CD4-positive, alpha-beta T cell treated with Interleukin-10 for 1 hour (primary cell): ENCODE measurements around the gene HMCN2.
"Not testable (repeated sequence)": the region's sequence is repeated elsewhere in the genome, so short reads cannot be mapped to it uniquely, and the experiment has no call there.

Experiments
- DNase-seq: peaks from one replicate; pipeline ENCODE4 v3.0.0-alpha.2; 2020

The HMCN2 gene

DNA sequence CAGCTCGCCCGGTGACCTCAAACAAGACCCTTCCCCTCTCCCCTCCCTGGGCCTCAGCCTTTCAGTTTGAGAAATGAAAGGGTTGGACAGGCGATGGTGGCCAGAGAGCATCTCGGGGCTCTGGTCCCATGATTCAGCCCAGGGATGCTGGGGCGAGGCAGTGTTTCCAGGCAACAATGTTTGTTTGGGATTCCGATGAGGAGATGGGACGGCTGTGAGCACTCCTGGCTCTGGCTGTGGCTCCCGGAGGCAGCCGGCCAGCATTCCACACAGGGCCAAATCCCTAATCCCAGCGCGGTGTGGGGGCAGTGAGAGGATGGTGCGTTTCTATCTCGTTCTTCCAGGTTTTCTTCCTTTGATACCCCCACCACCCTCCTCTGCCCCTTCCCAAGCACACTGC is 66.0 kb downstream of the HMCN2 start:
- no peak for DNase-seq

DNA sequence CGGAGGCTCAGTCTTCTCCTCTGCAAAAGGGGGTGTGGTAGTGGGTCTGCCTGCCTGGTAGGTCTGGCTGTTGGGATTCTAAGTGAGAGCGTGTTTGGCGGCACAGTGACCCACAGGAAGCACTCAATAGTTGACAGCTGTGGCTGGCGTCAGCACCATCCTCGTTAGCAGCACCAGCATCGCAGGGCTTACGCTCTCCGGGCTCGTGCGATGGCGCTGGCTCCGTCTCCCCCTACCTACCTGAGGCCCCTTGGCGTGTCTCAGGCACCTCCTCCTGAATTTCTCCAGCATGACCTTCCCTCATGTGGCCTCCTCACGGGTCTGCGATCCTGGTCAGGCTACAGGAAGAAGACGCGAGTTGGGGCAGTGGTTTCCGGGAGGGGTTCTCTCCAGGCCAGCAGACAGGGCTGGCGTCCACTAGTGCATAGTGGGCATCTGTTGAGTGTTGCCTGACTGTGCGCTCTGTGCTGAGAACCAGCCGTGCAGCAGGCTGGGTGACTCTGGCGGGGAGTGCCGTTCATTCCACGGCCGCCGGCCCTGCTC is 66.9 kb downstream of the HMCN2 start:
- DNase-seq = no peak

DNA sequence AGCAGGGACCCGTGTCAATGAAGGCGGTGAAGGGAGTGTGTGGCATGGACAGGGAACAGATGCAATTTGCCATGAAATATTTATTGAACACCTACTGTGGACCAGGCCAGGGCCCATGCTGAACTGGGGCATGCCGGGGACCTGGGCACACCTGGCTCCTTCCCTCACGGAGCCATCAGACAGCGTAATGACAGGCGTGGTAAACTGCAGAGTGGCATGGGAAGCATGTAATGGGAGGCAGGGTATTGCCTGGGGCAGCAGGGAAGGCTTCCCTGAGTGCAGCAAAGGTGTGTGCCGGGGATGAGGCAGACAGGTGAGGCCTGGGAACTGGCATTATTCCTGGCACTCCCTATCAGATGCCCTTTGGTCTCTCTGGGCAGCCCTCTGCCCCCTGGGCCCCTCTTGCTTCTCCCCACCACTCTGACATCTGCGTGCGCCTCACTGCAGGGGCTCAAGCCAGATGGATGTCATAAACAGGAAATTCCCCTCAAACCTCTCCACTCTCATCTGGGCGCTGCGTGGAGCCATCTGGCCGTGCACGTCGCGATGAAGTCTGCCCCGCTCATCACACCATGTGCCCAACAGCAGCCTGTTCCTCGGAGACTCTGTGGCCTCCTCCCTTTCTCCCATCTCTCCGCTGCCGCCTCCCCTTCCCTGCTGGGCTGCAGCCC is 67.6 kb downstream of the HMCN2 start:
- no peak for DNase-seq

DNA sequence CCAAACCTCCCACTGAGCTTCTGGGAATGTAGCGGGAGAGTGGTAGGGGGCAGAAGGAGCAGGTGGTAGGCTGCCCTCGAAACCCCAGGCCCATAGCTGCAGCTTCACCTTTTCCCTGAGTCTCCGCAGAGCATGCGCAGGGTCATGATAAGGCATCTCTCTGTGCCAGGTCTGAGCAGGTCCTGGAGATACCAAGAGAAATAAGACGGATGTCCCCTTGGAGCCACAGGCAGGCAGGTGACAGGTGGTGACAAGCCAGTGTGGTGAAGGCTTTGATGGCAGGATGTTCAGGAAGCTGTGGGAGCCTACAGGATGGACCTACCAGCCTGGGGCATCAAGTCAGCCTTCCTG is 68.1 kb downstream of the HMCN2 start:
- DNase-seq = no peak

DNA sequence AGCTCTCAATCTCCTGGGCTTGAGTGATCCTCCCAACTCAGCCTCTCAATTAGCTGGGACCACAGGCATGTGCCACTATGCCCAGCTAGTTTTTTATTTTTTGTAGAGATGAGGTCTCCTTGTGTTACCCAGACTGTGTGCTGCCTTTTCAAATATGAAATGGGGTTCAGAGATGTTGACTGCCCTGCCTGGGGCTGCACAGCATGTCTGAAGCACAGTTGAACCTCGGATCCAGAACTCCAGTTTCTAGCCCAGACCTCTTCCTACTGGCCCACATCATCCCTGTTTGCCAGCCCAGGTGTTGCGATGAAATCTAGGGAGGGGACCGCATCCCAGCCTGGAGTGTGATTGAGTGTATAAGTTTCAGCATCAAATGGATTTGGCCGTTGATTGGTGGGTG is 69.4 kb downstream of the HMCN2 start:
- no peak for DNase-seq

DNA sequence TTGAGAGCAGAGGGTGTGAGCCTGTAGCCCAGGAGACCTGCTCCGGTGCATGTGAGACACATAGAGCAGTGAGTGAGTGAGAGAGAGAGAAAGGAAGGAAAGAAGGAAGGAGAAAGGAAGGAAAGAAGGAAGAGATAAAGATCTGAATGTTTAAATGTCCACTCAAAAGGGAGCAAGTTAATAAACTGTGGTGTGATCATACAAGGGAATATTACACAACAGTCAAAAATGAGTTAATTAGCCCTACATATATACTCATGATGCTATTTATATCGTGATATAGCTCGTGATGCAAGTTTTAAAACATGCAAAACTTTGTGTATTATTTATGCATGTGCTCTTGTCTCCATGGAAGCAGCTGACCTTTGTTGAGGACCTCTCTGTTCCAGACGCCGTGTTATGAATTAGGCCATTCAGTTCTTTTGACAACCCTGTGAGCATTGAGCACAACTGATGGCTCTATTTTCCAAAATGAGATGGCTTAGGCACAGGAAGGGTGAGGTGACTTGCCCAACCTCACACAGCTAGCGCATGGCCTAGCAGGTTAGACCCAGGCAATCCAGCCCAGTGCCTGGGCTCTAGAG is 70.6 kb downstream of the HMCN2 start:
- no peak for DNase-seq

DNA sequence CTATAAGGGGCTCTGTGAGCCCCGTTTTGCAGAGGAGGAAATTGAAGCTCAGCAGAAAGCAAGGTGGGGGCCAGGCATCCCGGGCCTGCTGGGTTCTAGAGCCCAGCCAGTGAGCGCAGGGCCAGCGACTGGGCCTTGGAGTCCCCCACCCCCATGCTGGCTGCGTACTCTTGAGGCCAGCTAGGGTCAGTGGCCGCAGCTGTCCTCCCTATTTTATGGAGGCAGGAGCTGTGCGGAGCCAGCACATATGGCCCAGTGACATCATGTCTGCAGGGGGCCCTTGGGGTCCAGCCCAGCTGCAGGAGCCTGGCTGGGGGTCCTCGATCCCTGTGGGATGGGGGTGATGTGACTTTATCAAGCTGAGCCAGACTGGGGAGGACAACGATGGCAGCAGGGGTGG is 71.3 kb downstream of the HMCN2 start:
- DNase-seq = no peak

DNA sequence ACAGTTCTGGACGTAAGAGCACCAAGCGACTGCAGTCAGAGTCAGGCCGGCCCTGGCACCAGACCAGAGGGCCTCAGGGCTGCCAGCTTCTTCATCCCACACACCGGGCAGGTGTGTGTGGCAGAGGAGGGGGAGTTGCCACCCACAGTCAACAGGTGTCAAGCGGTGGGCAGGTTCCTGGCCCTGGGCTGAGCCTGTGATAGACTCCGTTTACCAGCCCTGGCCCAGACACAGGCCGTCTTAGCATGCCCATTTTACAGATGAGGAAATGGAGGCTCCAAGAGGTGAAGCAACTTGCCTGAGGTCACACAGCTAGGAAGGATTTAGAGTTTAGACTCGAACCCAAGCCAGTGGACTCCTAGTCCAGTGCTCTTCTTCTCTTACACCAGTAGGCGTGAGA is 71.8 kb downstream of the HMCN2 start:
- no peak for DNase-seq

DNA sequence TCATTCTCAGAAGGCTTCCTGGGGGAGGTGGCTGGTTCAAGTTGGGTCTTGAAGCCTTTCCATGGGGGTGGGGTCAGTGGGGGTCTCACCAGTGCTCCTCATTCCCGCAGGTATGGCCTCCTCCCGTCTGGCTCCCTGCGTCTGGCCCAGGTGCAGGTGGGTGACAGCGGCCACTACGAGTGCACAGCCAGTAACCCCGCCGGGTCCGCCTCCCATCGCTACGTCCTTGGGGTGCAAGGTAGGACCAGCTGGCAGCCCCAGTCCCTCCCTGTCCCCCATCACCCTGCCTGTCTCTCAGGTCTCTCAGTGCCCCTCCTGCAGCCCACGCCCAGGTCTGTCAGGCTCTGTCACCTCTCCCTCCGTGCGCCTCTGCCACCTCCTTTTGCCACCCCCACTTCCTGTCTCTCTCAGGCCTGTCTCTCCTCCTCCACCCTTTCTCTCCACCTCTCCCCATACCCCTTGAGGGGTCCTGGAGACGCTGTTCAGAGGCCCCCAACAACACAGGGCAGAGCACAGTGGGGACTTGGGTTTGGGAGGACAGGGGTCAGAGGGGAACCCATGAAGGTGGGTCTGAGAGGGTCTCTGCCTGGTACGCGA is 72.3 kb downstream of the HMCN2 start:
- DNase-seq = no peak

DNA sequence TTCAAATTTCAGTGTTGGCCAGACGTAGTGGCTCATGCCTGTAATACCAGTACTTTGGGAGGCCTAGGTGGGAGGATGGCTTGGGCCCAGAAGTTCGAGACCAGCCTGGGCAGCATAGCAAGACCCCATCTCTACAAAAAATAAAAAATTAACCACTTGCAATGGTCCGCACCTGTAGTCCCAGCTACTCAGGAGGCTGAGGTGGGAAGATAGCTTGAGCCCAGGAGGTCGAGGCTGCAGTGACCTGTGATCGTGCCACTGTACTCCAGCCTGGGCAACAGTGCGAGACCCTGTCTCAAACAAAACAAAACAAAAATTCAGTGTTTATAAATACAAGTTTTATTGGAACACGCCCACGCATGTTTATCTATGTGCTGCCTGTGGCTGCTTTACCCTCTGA is 73.3 kb downstream of the HMCN2 start:
- not testable (repeated sequence) for DNase-seq

DNA sequence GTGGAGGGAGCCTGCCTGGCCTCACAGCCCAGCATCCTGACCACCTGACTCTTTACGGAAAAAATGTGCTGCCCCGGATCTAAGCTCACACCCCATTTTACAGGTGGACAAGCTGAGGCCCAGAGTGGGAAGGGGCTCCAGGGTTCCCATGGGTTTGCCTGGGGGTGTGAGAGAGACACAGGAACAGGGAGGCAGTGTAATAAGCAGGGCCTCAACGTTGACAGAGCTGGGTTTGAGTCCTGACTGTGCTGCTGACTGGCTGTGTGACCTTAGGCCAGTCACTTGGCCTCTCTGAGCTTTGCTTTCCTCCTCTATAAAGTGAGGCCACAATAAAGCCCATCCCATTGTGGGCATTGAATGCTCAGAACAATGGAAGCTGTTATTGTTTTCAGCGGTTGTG is 73.7 kb downstream of the HMCN2 start:
- DNase-seq = no peak

DNA sequence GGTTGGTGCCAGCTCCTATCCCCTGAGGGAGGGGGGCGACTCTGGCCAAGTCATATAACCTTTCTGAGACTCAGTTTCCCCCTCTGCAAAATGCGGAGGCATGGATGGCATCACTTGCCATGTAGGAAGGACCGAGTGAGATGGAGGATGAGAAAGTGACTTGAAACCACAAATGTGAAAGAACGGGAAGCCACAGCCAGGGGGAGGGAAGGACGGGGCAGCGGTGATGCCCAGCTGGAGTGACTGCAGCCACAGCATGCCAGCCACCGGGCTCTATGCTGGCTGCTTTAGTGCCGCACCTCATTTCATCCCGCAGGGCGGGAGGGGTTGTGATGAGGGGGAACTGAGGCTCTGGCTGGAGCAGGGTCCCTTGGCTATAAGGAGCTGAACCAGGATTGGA is 74.5 kb downstream of the HMCN2 start:
- no peak for DNase-seq

DNA sequence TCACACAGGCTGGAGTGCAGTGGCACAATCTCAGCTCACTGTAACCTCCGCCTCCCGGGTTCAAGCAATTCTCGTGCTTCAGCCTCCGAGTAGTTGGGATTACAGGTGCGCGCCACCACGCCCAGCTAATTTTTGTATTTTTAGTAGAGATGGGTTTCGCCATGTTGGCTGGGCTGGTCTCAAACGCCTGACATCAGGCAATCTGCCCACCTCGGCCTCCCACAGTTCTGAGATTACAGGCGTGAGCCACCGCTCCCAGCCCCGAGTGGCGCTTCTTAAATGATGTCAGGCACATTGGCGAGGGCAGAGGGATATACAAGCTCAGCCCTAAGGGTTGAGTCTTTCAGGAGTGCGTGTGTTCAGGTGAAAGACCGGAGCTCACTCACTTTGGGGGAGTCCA is 75.0 kb downstream of the HMCN2 start:
- DNase-seq = not testable (repeated sequence)

DNA sequence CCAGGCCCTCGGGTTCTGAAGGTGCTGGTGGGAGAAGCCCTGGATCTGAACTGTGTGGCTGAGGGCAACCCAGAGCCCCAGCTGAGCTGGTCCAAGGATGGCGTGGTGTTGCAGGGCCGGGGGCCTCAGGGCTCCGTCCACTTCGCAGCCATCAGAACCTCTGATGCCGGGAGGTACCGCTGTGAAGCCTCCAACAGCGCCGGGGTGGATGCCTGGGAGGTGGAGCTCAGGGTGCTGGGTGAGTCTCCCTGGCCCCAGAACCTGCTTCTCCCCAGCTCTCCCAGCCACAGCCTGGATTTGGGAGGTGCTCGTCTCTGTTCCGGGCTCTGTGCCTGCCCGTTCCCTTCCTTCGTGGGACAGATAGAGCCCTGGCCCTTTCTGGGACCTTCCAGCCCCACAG is 75.6 kb downstream of the HMCN2 start:
- no peak for DNase-seq

DNA sequence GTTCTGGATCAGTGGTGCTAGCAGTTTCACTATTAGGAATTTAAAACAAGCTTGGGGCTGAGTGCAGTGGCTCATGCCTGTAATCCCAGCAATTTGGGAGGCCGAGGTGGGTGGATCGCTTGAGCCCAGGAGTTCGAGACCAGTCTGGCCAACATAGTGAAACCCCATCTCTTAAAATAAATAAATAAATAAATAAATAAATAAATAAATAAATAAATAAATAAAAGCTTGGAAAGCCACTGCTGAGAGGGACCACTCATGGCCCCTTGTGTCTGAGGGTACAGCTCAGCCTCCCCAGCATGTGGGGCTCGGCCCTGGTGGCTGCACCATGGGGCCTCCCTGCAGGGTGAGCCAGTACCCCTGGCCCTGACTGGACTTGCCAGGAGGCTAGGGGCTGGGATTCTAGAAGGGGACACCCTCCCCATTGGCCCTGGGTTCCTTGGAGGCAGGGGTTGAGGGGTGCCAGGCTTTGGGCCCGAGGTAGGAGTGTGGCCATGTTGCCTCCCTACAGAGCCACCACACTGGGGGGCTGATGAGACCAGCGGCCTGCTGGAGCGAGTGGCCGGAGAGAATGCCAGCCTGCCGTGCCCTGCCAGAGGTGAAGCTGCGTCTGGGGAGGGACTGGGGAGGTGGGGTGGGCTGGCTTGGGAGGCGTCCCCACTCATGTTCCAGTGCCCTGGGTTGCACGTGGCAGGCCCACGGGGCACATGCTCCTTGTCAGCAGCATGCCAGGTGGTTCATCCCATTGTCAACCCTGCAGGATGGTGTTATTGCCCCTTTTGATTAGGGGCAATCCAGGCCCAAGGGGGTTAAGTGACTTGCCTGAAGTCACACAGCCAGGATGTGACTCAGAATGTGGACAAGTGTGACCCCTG is 76.5 kb downstream of the HMCN2 start:
- no peak for DNase-seq

DNA sequence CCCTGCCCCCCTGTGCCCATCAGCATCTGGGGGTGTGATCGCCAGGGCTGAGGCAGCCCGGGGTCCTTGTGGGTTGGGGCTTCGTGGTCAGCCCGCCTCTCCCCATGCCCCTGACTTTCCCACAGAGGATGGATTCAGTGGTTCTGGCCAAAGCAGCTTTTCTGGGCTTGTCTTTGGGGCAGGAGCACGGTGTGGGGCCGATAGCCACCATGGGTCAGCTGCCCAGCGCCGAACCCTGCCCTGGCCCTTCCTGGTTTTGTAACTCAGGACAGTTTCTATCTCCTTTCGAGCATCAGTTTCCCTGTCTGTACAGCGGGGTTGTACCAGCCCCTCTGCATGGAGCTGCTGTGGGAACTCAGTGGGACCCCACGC is 77.1 kb downstream of the HMCN2 start:
- DNase-seq = no peak

DNA sequence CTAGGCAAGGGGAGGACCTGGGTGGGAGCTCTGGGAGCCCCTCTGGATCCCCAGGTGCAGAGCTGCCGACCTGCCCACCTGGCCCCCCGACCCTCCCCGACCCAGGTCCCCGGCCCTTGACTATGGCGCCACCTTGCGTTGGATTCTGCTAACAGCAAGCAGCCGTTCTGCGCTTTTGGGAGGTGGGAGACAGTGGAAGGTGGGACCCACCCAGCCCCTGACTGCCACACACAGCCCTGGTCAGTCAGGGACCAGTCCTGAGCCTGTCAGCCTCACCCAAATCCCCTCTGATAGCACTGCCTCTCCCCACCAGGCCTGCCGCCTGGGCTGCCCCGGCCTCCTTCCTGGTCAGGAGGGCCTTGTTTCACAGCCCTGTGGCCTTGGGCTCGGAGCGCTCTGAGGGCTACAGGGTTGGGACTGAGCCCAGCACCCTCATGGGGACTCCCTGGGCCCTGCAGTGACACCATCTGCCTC is 77.9 kb downstream of the HMCN2 start:
- peak; percentile 10 for DNase-seq

DNA sequence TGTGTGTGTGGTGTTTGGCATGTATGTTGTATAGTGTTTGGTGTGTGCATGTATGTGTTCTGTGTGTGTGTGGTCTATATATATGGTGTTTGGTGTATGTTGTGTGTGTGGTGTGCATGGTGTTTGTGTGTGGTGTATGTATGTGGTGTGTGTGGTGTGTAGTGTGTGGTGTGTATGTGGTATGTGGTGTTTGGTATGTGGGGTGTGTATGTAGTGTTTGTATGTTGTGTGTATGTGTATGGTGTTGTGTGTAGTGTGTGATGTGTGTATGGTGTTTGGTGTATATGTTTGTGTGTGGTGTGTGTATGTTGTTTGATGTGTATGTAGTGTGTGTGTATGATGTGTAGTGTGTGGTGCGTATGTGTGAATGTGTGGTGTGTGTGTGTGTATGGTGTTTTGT is 78.8 kb downstream of the HMCN2 start:
- no peak for DNase-seq

DNA sequence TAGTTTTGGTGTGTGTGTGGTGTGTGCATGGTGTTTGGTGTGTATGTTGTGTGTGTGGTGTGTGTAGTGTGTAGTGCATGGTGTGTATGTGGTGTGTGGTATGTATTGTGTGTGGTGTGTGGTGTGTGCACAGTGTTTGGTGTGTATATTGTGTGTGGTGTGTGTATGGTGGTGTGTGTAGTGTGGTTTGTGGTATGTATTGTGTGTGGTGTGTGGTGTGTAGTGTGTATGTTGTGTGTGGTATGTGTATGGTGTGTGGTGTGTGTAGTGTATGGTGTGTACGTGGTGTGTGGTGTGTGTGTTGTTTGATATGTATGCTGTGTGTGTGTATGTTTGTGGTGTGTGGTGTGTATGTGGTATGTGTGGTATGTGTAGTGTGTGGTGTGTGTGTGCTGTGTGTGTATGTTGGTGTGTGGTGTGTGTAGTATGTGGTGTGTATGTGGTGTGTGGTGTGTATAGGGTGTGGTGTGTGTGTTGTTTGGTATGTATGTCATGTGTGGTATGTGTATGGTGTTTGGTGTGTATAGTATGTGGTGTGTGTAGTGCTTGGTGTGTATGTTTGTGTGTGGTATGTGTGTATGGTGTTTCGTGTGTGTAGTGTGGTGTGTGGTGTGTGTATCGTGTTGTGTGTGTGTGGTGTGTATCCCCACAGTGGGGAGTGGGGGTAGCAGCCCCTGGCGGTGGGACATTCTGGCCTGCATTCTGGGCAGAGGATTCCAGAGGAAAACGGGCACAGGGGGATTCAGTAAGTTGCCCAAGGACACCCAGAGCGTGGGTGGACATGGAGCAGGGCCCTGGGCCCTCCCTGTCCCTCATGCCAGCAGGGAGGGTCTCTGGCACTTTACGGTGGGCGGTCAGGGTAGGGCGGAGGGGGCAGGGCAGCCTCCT is 79.7 kb downstream of the HMCN2 start:
- DNase-seq = no peak

DNA sequence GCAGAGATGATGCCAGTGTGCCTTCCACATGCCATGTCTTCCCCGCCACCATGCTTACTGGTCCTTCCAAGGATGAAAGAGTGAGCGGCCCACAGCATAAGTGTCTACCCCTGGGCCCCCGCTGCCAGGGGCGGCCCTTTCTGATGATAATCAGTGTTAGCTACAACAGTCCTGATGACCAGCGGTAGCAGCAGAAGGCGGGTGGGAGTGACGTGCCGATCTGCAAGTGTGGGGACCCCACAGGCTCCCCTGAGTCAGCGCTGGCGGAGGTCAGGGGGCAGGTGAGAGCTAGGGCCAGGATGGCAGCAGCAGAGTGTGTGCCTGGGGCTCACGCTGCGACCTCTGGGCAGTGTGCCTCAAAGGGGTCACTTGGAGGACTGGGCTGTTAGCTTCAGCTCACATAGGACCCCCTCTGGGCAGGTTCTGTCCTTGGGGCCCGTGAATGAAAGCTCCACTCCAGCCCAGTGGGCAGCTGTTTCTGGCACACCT is 80.4 kb downstream of the HMCN2 start:
- no peak for DNase-seq

DNA sequence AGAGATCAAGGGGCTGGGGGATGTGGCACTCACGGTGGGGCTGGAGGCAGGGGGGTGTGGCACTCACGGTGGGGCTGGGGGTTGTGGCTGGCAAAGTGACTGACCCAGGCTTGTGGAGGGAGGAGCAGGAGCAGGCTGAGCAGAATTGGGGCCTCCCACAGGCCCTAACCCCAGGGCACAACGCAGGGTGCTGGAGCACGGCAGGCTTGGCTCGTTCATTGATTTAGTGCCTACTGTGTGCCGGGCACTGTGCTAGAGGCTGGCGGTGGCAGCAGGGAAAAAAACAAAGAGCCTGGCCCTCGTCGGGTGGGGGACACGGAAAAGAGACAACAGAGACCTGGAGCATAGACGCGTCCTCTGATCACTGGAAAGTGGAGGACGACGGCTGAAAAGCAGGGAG is 80.9 kb downstream of the HMCN2 start:
- no peak for DNase-seq

DNA sequence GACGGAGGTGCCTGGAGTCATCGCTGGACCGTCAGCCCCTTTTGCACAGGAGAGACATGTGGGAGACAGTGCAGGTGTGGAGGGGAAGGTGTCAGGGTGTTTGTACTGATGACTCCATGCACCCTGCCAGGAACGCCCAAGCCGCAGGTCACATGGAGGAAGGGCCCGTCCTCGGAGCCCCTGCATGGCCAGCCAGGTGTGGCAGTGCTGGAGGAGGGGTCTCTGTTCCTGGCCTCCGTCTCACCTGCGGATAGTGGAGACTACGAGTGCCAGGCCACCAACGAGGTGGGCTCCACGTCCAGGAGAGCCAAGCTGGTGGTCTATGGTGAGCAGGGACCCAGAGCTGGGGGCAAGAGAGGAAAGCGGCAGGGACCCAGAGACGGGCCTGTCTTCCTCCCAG is 81.5 kb downstream of the HMCN2 start:
- DNase-seq = no peak
